WTC11 (cell line): ENCODE measurements around the gene CLDN5.

Experiments used
- ATF3 ChIP-seq: sonication (generic); formaldehyde crosslinking; conservative IDR thresholded peaks from 2 replicates; pipeline ENCODE4 v1.8.1; 2022; ENCODE audit warnings: mild to moderate bottlenecking, missing genetic modification reagents
- CREB1 ChIP-seq: sonication (generic); formaldehyde crosslinking; IDR thresholded peaks from 2 replicates; pipeline ENCODE4 v1.8.0; 2023; ENCODE audit warnings: mild to moderate bottlenecking, missing genetic modification reagents
- CTCF ChIP-seq: fragments of 200-600 bp; IDR thresholded peaks from 2 replicates; pipeline ENCODE4 v1.8.0; 2022; ENCODE audit warnings: antibody characterized with exemption
- E2F1 ChIP-seq: sonication (generic); formaldehyde crosslinking; IDR thresholded peaks from 2 replicates; pipeline ENCODE4 v1.8.0; 2022; ENCODE audit warnings: mild to moderate bottlenecking, missing genetic modification reagents
- FOXP1 ChIP-seq: sonication (generic); formaldehyde crosslinking; IDR thresholded peaks from 2 replicates; pipeline ENCODE4 v1.8.0; 2022; ENCODE audit warnings: missing genetic modification reagents, mild to moderate bottlenecking, moderate library complexity, borderline replicate concordance
- IRF2 ChIP-seq: sonication (generic); formaldehyde crosslinking; IDR thresholded peaks from 2 replicates; pipeline ENCODE4 v1.8.0; 2022; ENCODE audit warnings: low read depth, missing genetic modification reagents, borderline replicate concordance
- JUN ChIP-seq: sonication (generic); formaldehyde crosslinking; IDR thresholded peaks from 2 replicates; pipeline ENCODE4 v1.8.0; 2023; ENCODE audit warnings: mild to moderate bottlenecking, missing genetic modification reagents
- KAT7 ChIP-seq: sonication (generic); formaldehyde crosslinking; IDR thresholded peaks from 2 replicates; pipeline ENCODE4 v1.8.1; 2023; ENCODE audit warnings: missing genetic modification reagents, mild to moderate bottlenecking, borderline replicate concordance
- NFATC4 ChIP-seq: fragments of 250-450 bp; sonication (Bioruptor Pico); IDR thresholded peaks from 2 replicates; pipeline ENCODE4 v1.9.0; 2021; ENCODE audit warnings: mild to moderate bottlenecking
- PRDM15 ChIP-seq: sonication (generic); formaldehyde crosslinking; IDR thresholded peaks from 2 replicates; pipeline ENCODE4 v1.8.0; 2022; ENCODE audit warnings: missing genetic modification reagents
- RELA ChIP-seq: sonication (generic); formaldehyde crosslinking; IDR thresholded peaks from 2 replicates; pipeline ENCODE4 v1.8.1; 2022; ENCODE audit warnings: missing genetic modification reagents, mild to moderate bottlenecking, borderline replicate concordance
- SOX15 ChIP-seq: fragments of 250-450 bp; sonication (Bioruptor Pico); IDR thresholded peaks from 2 replicates; pipeline ENCODE4 v1.9.0; 2021; ENCODE audit warnings: mild to moderate bottlenecking
- ZNF263 ChIP-seq: sonication (generic); formaldehyde crosslinking; IDR thresholded peaks from 2 replicates; pipeline ENCODE4 v1.8.1; 2022; ENCODE audit warnings: low read depth, mild to moderate bottlenecking, moderate library complexity, missing genetic modification reagents

GRCh38 chr22:19476023-19476422 lies 48.2 kb downstream of the CLDN5 start:
- TF ChIP-seq KAT7 (CRISPR knock-in tag) (no peak), CTCF (no peak), JUN (CRISPR knock-in tag) (no peak), NFATC4 (CRISPR knock-in tag) (no peak), SOX15 (CRISPR knock-in tag) (no peak), ZNF263 (CRISPR knock-in tag) (no peak), IRF2 (CRISPR knock-in tag) (no peak), CREB1 (CRISPR knock-in tag) (no peak), RELA (CRISPR knock-in tag) (no peak), PRDM15 (no peak), FOXP1 (CRISPR knock-in tag) (no peak), ATF3 (CRISPR knock-in tag) (no peak), E2F1 (CRISPR knock-in tag) (no peak)
